GM12891 (cell line): ENCODE measurements around the gene CCDC92.

ENCODE experiments used
- POLR2A ChIP-seq: IDR thresholded peaks from 2 replicates; pipeline ENCODE4 v1.6.1; 2011; ENCODE audit warnings: low read depth, low read length, control low read depth
- POLR2AphosphoS5 ChIP-seq: IDR thresholded peaks from 2 replicates; pipeline ENCODE4 v1.6.1; 2011; ENCODE audit warnings: low read depth, low read length, control low read depth
- POU2F2 ChIP-seq: IDR thresholded peaks from 2 replicates; pipeline ENCODE4 v1.6.1; 2011; ENCODE audit warnings: low read depth, mild to moderate bottlenecking, control low read depth, low read length, moderate library complexity
- SPI1 ChIP-seq: IDR thresholded peaks from 2 replicates; pipeline ENCODE4 v1.6.1; 2011; ENCODE audit warnings: low read depth, low read length, control low read depth
- TAF1 ChIP-seq: IDR thresholded peaks from 2 replicates; pipeline ENCODE4 v1.6.1; 2011; ENCODE audit warnings: low read depth, low read length, control low read depth

DNA sequence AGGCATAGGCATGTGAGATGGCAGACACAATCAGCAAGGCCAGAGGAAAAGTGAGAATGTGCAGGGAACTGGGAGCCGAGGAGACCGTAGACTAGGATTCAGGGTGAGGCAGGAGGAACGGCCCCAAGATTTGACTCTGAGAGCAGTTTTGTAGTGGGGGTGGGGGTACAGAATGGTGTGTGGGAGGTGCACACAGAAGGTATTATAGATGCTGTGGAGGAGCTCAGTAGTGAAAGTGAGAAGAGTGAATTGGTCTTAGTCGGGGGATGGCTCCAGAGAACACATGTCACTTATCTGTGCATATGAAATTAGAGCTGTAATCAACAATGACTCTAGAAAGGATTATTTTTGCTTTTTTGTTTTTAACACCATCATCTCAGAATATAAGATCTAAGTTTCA lies 12.3 kb upstream of the CCDC92 start:
- TF ChIP-seq POLR2AphosphoS5 (no peak), POLR2A (no peak), TAF1 (no peak), SPI1 (no peak), POU2F2 (no peak)
